IPS DF 6.9 (cell line): ENCODE data around the gene PAFAH1B1.
"Not testable (repeated sequence)": the region's sequence is repeated elsewhere in the genome, so short reads cannot be mapped to it uniquely, and the experiment has no call there.

Experiments
- DNase-seq: peaks from one replicate; pipeline ENCODE4 v3.0.0-alpha.2; 2013; ENCODE audit warnings: low read depth, low spot score
- H3K27ac ChIP-seq: one replicate; pipeline ENCODE4 v1.5.1; 2013; ENCODE audit warnings: low read length, control low read depth
- H3K27me3 ChIP-seq: 2 replicates; pipeline ENCODE4 v1.6.1; 2013; ENCODE audit warnings: mild to moderate bottlenecking, low read length; ENCODE audit not compliant: control insufficient read depth, insufficient read depth
- H3K36me3 ChIP-seq: 2 replicates; pipeline ENCODE4 v1.6.1; 2013; ENCODE audit warnings: low read length; ENCODE audit not compliant: control insufficient read depth, insufficient read depth
- H3K4me1 ChIP-seq: 2 replicates; pipeline ENCODE4 v1.6.1; 2013; ENCODE audit warnings: low read length; ENCODE audit not compliant: control insufficient read depth, insufficient read depth
- H3K4me3 ChIP-seq: 2 replicates; pipeline ENCODE4 v1.5.1; 2013; ENCODE audit warnings: mild to moderate bottlenecking, low read length
- H3K9me3 ChIP-seq: 2 replicates; pipeline ENCODE4 v1.6.1; 2013; ENCODE audit warnings: low read length, inconsistent platforms; ENCODE audit not compliant: control insufficient read depth, insufficient read depth
- WGBS: extraction: QIAGEN DNeasy Blood & Tissue Kit; methylation state at CpG from one replicate; pipeline ENCODE4 v1.1.7; 2013; ENCODE audit warnings: mixed read lengths, missing lambda C conversion rate; ENCODE audit not compliant: insufficient read length, insufficient coverage; 5-methylcytosine and 5-hydroxymethylcytosine counted together

PAFAH1B1 gene

GRCh38 chr17:2563543-2563942 lies 29.9 kb upstream of the PAFAH1B1 start:
- Histone ChIP-seq H3K27me3 (no peaks in the 10 kb centered on the region), H3K4me1 (no peaks in the 10 kb centered on the region), H3K36me3 (no peaks in the 10 kb centered on the region), H3K9me3 (peaks cover 1% of the 10 kb centered on the region; the same call in 1 of the 2 replicates), H3K27ac (no peak overlapping the region), H3K4me3 (no peak overlapping the region)
- WGBS: no CpG with 5 or more reads among the region's 6 CpGs
- DNase-seq: no peak

GRCh38 chr17:2564877-2565276 lies 28.6 kb upstream of the PAFAH1B1 start:
- H3K36me3 ChIP-seq: no peaks in the 10 kb centered on the region
- DNase-seq: no peak
- peaks cover 1% of the 10 kb centered on the region; the same call in 1 of the 2 replicates for H3K9me3 ChIP-seq
- H3K4me1 ChIP-seq: no peaks in the 10 kb centered on the region
- no peaks in the 10 kb centered on the region for H3K27me3 ChIP-seq
- no peak overlapping the region for H3K27ac ChIP-seq
- no CpG with 5 or more reads among the region's 5 CpGs for WGBS
- H3K4me3 ChIP-seq: no peak overlapping the region

GRCh38 chr17:2566056-2566455 lies 27.4 kb upstream of the PAFAH1B1 start:
- no peak for DNase-seq
- no CpG with 5 or more reads among the region's 3 CpGs for WGBS

GRCh38 chr17:2571523-2572303 lies 21.7 kb upstream of the PAFAH1B1 start:
- no peaks in the 10 kb centered on the region for H3K9me3 ChIP-seq
- no peaks in the 10 kb centered on the region for H3K4me1 ChIP-seq
- no peaks in the 10 kb centered on the region for H3K27me3 ChIP-seq
- no peak for DNase-seq
- H3K4me3 ChIP-seq: no peak overlapping the region
- H3K27ac ChIP-seq: no peak overlapping the region
- no CpG with 5 or more reads among the region's 4 CpGs for WGBS
- H3K36me3 ChIP-seq: no peaks in the 10 kb centered on the region

More at GRCh38 chr17:2566056-2566455, 27.4 kb upstream of the PAFAH1B1 start:
- no peaks in the 10 kb centered on the region for H3K27me3 ChIP-seq
- no peaks in the 10 kb centered on the region for H3K4me1 ChIP-seq
- H3K4me3 ChIP-seq: no peak overlapping the region
- no peak overlapping the region for H3K27ac ChIP-seq
- H3K36me3 ChIP-seq: no peaks in the 10 kb centered on the region
- 0 out of 2 replicates have a peak, but pooled peaks cover 1% of the 10 kb centered on the region for H3K9me3 ChIP-seq

- H3K4me3 ChIP-seq, H3K27ac ChIP-seq, H3K4me1 ChIP-seq, DNase-seq, H3K27me3 ChIP-seq, H3K9me3 ChIP-seq, H3K36me3 ChIP-seq: not testable (repeated sequence)
- no CpG with 5 or more reads among the region's 7 CpGs for WGBS
These were observed 21.2 kb upstream of the PAFAH1B1 start for GRCh38 chr17:2572304-2572609.

- H3K4me3 ChIP-seq: no peak overlapping the region
- DNase-seq: no peak
These were observed 13.3 kb upstream of the PAFAH1B1 start for GRCh38 chr17:2580151-2580550.

GRCh38 chr17:2580661-2581060 lies 12.8 kb upstream of the PAFAH1B1 start:
- DNase-seq: no peak
- no peak overlapping the region for H3K4me3 ChIP-seq
- H3K36me3 ChIP-seq: no peaks in the 10 kb centered on the region
- no CpG with 5 or more reads among the region's 5 CpGs for WGBS
- no peaks in the 10 kb centered on the region for H3K9me3 ChIP-seq
- no peaks in the 10 kb centered on the region for H3K4me1 ChIP-seq
- no peaks in the 10 kb centered on the region for H3K27me3 ChIP-seq
- H3K27ac ChIP-seq: no peak overlapping the region

More at GRCh38 chr17:2580151-2580550, 13.3 kb upstream of the PAFAH1B1 start:
- no peaks in the 10 kb centered on the region for H3K27me3 ChIP-seq
- WGBS: no CpG with 5 or more reads among the region's 4 CpGs
- no peaks in the 10 kb centered on the region for H3K4me1 ChIP-seq
- no peak overlapping the region for H3K27ac ChIP-seq
- H3K36me3 ChIP-seq: no peaks in the 10 kb centered on the region
- no peaks in the 10 kb centered on the region for H3K9me3 ChIP-seq

- Histone ChIP-seq H3K4me1 (no peaks in the 10 kb centered on the region), H3K27me3 (no peaks in the 10 kb centered on the region), H3K4me3 (no peak overlapping the region), H3K27ac (no peak overlapping the region), H3K9me3 (no peaks in the 10 kb centered on the region), H3K36me3 (no peaks in the 10 kb centered on the region)
- WGBS: no CpG with 5 or more reads among the region's 18 CpGs
- no peak for DNase-seq
These were observed 11.0 kb upstream of the PAFAH1B1 start for GRCh38 chr17:2582493-2582892.

GRCh38 chr17:2591040-2591640 lies 2.3 kb upstream of the PAFAH1B1 start:
- Histone ChIP-seq H3K4me1 (no peaks in the 10 kb centered on the region), H3K27ac (no peak overlapping the region), H3K36me3 (no peaks in the 10 kb centered on the region), H3K9me3 (no peaks in the 10 kb centered on the region), H3K27me3 (no peaks in the 10 kb centered on the region), H3K4me3 (no peak overlapping the region)
- DNase-seq: no peak
- WGBS: no CpG with 5 or more reads among the region's 16 CpGs

- H3K4me3 ChIP-seq: peak overlapping the region; percentile 73
- H3K27ac ChIP-seq: no peak overlapping the region
- H3K36me3 ChIP-seq: no peaks in the 10 kb centered on the region
- H3K9me3 ChIP-seq: no peaks in the 10 kb centered on the region
- no CpG with 5 or more reads among the region's 80 CpGs for WGBS
- H3K4me1 ChIP-seq: no peaks in the 10 kb centered on the region
- H3K27me3 ChIP-seq: no peaks in the 10 kb centered on the region
- DNase-seq: peak; percentile 18
These were observed 617 bp downstream of the PAFAH1B1 start for GRCh38 chr17:2593821-2594721.
